Mesothelial cell of epicardium (in vitro differentiated cells): ENCODE measurements around the gene TWNK. TPM values are rescaled to one million over a fixed set of nuclear protein-coding genes. Genes with fewer than 3 reads are reported as not detected.
A peak's percentile ranks its signal among the peaks of the same experiment; 100 is the strongest.

ENCODE experiments used
- DNase-seq, 2 experiments: peaks; one replicate each; pipeline ENCODE4 v3.0.0; 2021; ENCODE audit warnings: low spot score in 2 of 2; ENCODE audit not compliant: unreplicated experiment in 2 of 2
- H3K27ac Mint-ChIP-seq: 2 replicates; pipeline ENCODE4 v1.8.0; 2021; ENCODE audit warnings: mixed read lengths
- H3K27me3 Mint-ChIP-seq: 2 replicates; pipeline ENCODE4 v1.8.0; 2021; ENCODE audit warnings: low read depth, mixed read lengths
- H3K36me3 Mint-ChIP-seq: 2 replicates; pipeline ENCODE4 v1.8.0; 2021; ENCODE audit warnings: mixed read lengths
- H3K4me1 Mint-ChIP-seq: 2 replicates; pipeline ENCODE4 v1.8.0; 2021; ENCODE audit warnings: mixed read lengths
- H3K4me3 Mint-ChIP-seq: 2 replicates; pipeline ENCODE4 v1.8.0; 2021; ENCODE audit warnings: mild to moderate bottlenecking, moderate library complexity, mixed read lengths
- H3K9me3 Mint-ChIP-seq: 2 replicates; pipeline ENCODE4 v1.8.0; 2021; ENCODE audit warnings: mixed read lengths
- CTCF ChIP-seq: fragments of 200-600 bp; sonication (generic); IDR thresholded peaks from one replicate; pipeline ENCODE4 v1.5.0; 2021; ENCODE audit warnings: antibody characterized with exemption; ENCODE audit not compliant: unreplicated experiment
- total RNA-seq: library from RNA; stranded (reverse); gene quantifications from 3 replicates; pipeline ENCODE4 v1.2.1, GENCODE V29; 2021

The TWNK gene
- total RNA-seq, 1 donor from 2014 or later = 13.9 TPM

GRCh38 chr10:100984672-100985177 is 2.6 kb upstream of the TWNK start:
- DNase-seq = no peak
- H3K4me1 Mint-ChIP-seq = peaks cover 24% of the 10 kb centered on the region
- H3K27me3 Mint-ChIP-seq = no peaks in the 10 kb centered on the region
- peaks cover 17% of the 10 kb centered on the region for H3K36me3 Mint-ChIP-seq
- H3K9me3 Mint-ChIP-seq = no peaks in the 10 kb centered on the region
- TF ChIP-seq CTCF = no peak
- no peak overlapping the region for H3K4me3 Mint-ChIP-seq
- no peak overlapping the region for H3K27ac Mint-ChIP-seq

- peaks cover 24% of the 10 kb centered on the region for H3K4me1 Mint-ChIP-seq
- peak overlapping the region; percentile 97 for H3K4me3 Mint-ChIP-seq
- TF ChIP-seq CTCF = no peak
- H3K27me3 Mint-ChIP-seq = no peaks in the 10 kb centered on the region
- no peak for DNase-seq
- H3K36me3 Mint-ChIP-seq = peaks cover 15% of the 10 kb centered on the region
- no peak overlapping the region for H3K27ac Mint-ChIP-seq
- no peaks in the 10 kb centered on the region for H3K9me3 Mint-ChIP-seq
Observed at GRCh38 chr10:100985336-100985735, 2.0 kb upstream of the TWNK start.

DNA sequence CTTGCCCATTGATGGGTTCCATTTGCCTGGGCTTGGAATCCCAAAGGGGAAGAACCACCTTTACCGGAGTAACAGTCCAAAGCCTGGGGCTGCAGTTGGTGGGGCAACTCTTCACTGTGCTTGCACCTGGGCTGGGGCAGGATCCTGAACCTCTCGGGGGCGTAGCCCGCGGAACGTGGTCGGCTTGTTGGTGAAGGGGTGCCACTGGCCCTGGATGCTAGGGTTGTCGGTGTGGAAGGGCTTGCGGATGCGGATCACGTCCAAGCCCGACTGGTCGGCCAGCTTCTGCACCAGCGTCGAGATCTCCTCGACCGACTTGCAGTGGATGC is 756 bp upstream of the TWNK start:
- DNase-seq = no peak
- peaks cover 14% of the 10 kb centered on the region for H3K36me3 Mint-ChIP-seq
- peak overlapping the region; percentile 97 for H3K4me3 Mint-ChIP-seq
- H3K27me3 Mint-ChIP-seq = no peaks in the 10 kb centered on the region
- TF ChIP-seq CTCF = no peak
- H3K27ac Mint-ChIP-seq = peak overlapping the region; percentile 97
- H3K4me1 Mint-ChIP-seq = peaks cover 24% of the 10 kb centered on the region
- no peaks in the 10 kb centered on the region for H3K9me3 Mint-ChIP-seq

GRCh38 chr10:100987685-100988049 is 324 bp downstream of the TWNK start:
- no peak for TF ChIP-seq CTCF
- Mint-ChIP-seq H3K27me3 (no peaks in the 10 kb centered on the region), H3K9me3 (no peaks in the 10 kb centered on the region), H3K4me1 (peaks cover 24% of the 10 kb centered on the region), H3K27ac (peak overlapping the region; percentile 97), H3K4me3 (peak overlapping the region; percentile 97), H3K36me3 (peaks cover 14% of the 10 kb centered on the region)
- DNase-seq = no peak

DNA sequence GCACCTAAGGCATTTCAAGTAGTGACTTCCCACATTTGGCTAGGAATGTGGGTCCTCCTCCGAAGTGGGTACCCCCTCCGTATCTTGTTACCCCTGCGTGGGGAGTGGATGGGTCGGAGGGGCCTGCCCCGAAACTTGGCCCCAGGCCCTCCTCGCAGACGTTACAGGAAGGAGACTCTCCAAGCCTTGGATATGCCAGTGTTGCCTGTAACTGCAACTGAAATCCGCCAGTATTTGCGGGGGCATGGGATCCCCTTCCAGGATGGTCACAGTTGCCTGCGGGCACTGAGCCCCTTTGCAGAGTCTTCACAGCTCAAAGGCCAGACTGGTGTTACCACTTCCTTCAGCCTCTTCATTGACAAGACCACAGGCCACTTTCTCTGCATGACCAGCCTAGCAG is 823 bp downstream of the TWNK start:
- no peak for TF ChIP-seq CTCF
- Mint-ChIP-seq H3K36me3 (peaks cover 14% of the 10 kb centered on the region), H3K4me3 (peak overlapping the region; percentile 97), H3K27me3 (no peaks in the 10 kb centered on the region), H3K9me3 (no peaks in the 10 kb centered on the region), H3K4me1 (peaks cover 24% of the 10 kb centered on the region), H3K27ac (peak overlapping the region; percentile 97)
- DNase-seq = no peak

GRCh38 chr10:100989088-100989487 is 1.7 kb downstream of the TWNK start:
- Mint-ChIP-seq H3K4me3 (peak overlapping the region; percentile 43), H3K9me3 (no peaks in the 10 kb centered on the region), H3K27ac (no peak overlapping the region), H3K36me3 (peaks cover 15% of the 10 kb centered on the region), H3K27me3 (no peaks in the 10 kb centered on the region), H3K4me1 (peaks cover 24% of the 10 kb centered on the region)
- no peak for TF ChIP-seq CTCF
- DNase-seq = no peak
